A673 (cell line): ENCODE results near the gene WNK1. TPM values are rescaled to one million over a fixed set of nuclear protein-coding genes. Genes with fewer than 3 reads are reported as not detected.
A peak's percentile ranks its signal among the peaks of the same experiment; 100 is the strongest.

Experiments
- BruUV-seq: library from RNA; stranded (reverse); fragments of 400-500 nt; replicated peaks from 2 replicates; lab custom pipeline; 2021; lab: Mats Ljungman, UMichigan
- CTCF ChIA-PET: fragments of 300-600 bp; sonication (Branson Sonifier 250); formaldehyde crosslinking; loops from one replicate; lab custom pipeline; 2022; ENCODE audit warnings: antibody characterized with exemption; lab: Charles Lee
- POLR2A ChIA-PET: fragments of 300-600 bp; sonication (Branson Sonifier 250); formaldehyde crosslinking; loops from one replicate; lab custom pipeline; 2022; ENCODE audit warnings: antibody characterized with exemption; ENCODE audit not compliant: low non-redundant PET; lab: Charles Lee
- DNase-seq: peaks from one replicate; pipeline ENCODE4 v3.0.0-alpha.2; 2015; ENCODE audit warnings: low spot score
- H3K27ac ChIP-seq: fragments of 200-600 bp; sonication (generic); 2 replicates; pipeline ENCODE4 v1.5.1; 2016; ENCODE audit warnings: mixed run types, low read depth, mild to moderate bottlenecking, mixed read lengths, antibody characterized with exemption, low read length; ENCODE audit not compliant: poor library complexity, severe bottlenecking
- H3K27me3 ChIP-seq: fragments of 200-600 bp; sonication (generic); replicated peaks from 2 replicates; pipeline ENCODE4 v1.6.1; 2017; ENCODE audit warnings: mixed run types, low read depth, mild to moderate bottlenecking, mixed read lengths, antibody characterized with exemption, low read length; ENCODE audit not compliant: insufficient read depth, poor library complexity
- H3K36me3 ChIP-seq: fragments of 200-600 bp; sonication (generic); 2 replicates; pipeline ENCODE4 v1.6.1; 2016; ENCODE audit warnings: mixed run types, mild to moderate bottlenecking, mixed read lengths, antibody characterized with exemption, low read length; ENCODE audit not compliant: insufficient read depth, poor library complexity, severe bottlenecking
- H3K4me1 ChIP-seq: fragments of 200-600 bp; sonication (generic); 2 replicates; pipeline ENCODE4 v1.6.1; 2017; ENCODE audit warnings: mixed run types, mild to moderate bottlenecking, mixed read lengths, antibody characterized with exemption, low read length; ENCODE audit not compliant: insufficient read depth, poor library complexity, severe bottlenecking
- H3K4me3 ChIP-seq: fragments of 200-600 bp; sonication (generic); 2 replicates; pipeline ENCODE4 v1.5.1; 2016; ENCODE audit warnings: low read depth, mixed run types, mild to moderate bottlenecking, mixed read lengths, low read length; ENCODE audit not compliant: poor library complexity, severe bottlenecking
- H3K9me3 ChIP-seq: fragments of 200-600 bp; sonication (generic); 2 replicates; pipeline ENCODE4 v1.6.1; 2016; ENCODE audit warnings: mixed run types, low read depth, mild to moderate bottlenecking, mixed read lengths, antibody characterized with exemption, low read length; ENCODE audit not compliant: poor library complexity, severe bottlenecking
- EZH2 ChIP-seq: fragments of 200-600 bp; sonication (generic); IDR thresholded peaks from 2 replicates; pipeline ENCODE4 v1.6.1; 2017; ENCODE audit warnings: borderline replicate concordance, low read depth, mild to moderate bottlenecking, mixed read lengths, antibody characterized with exemption, low read length; ENCODE audit not compliant: poor library complexity, severe bottlenecking
- intact Hi-C: fragments of 100-400 bp; cut with micrococcal nuclease; formaldehyde crosslinking; loops from one replicate; pipeline ENCODE4 v1.10.0; 2022; ENCODE audit not compliant: unreplicated experiment
- total RNA-seq: library from RNA; stranded (reverse); gene quantifications from 2 replicates; pipeline ENCODE4 v1.2.3, GENCODE V29; 2021
- TF ChIP-seq, protein P1 (sequence below): fragments of 300-800, 200-600 bp; sonication (generic); conservative IDR thresholded peaks from 2 replicates; pipeline ENCODE4 v1.5.1; 2017; ENCODE audit warnings: low read depth, mild to moderate bottlenecking, antibody characterized with exemption, low read length, moderate library complexity, mixed read lengths

The WNK1 gene
- total RNA-seq, 1 experiment from 2014 or later, result 161 TPM

DNA sequence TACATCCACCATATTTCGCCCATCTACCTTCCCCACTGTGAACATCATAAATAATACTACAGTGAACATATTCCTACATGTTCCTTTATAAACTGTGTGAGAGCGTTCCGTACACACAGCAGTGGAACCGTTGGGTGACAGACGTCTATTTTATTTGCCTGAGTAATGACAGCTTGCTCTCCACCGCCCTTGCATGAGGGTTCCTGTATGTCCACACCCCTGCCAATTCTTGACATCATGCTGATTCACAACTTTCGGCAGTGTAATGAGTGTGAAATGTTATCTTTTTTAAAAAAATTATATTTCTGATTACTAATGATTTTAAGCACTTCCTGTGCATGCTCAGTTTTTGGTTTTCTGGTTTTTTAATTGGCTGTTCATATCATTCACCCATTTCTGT is 201.4 kb downstream of the WNK1 start:
- CTCF ChIA-PET, result no interaction called here

DNA sequence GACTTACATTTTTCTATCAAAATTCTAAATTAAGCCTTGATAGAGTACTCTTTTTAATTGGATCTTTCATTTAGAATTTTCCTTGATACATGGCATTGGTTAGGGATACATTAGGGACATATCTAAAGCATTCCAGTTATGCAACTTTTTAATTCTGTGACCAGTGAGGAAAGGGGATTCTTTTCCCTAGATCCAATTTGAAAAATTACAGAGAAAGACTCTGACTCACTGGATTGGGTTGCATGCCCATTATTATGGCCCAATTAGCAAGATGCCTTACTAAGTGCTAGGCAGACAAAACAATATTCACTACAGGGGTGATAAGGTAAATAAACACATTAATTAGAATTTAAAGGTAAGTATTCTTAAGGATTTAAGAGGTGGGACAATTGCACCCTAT is 202.4 kb downstream of the WNK1 start:
- BruUV-seq, result no TSS peak
- TF ChIP-seq, protein P1, sequence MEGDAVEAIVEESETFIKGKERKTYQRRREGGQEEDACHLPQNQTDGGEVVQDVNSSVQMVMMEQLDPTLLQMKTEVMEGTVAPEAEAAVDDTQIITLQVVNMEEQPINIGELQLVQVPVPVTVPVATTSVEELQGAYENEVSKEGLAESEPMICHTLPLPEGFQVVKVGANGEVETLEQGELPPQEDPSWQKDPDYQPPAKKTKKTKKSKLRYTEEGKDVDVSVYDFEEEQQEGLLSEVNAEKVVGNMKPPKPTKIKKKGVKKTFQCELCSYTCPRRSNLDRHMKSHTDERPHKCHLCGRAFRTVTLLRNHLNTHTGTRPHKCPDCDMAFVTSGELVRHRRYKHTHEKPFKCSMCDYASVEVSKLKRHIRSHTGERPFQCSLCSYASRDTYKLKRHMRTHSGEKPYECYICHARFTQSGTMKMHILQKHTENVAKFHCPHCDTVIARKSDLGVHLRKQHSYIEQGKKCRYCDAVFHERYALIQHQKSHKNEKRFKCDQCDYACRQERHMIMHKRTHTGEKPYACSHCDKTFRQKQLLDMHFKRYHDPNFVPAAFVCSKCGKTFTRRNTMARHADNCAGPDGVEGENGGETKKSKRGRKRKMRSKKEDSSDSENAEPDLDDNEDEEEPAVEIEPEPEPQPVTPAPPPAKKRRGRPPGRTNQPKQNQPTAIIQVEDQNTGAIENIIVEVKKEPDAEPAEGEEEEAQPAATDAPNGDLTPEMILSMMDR, result no peak
- TF ChIP-seq EZH2, result no peak
- H3K4me3 ChIP-seq, result no peak overlapping the region
- H3K4me1 ChIP-seq, result peaks cover 48% of the 10 kb centered on the region
- DNase-seq, result peak; percentile 40
- H3K36me3 ChIP-seq, result no peaks in the 10 kb centered on the region
- no peaks in the 10 kb centered on the region for H3K27me3 ChIP-seq
- POLR2A ChIA-PET, result no interaction called here
- intact Hi-C loops, result loop anchor here (5.0 kb wide), 2 partner anchors 38 to 138 kb away; partner anchors contain the start of gene ERC1
- CTCF ChIA-PET, result interaction anchor here (0.6 kb wide), 1 partner anchor 628 kb away, joined by 5 read pairs; no protein-coding TSS in a partner anchor
- peak overlapping the region; percentile 85 for H3K27ac ChIP-seq
- no peaks in the 10 kb centered on the region for H3K9me3 ChIP-seq

More for the DNA sequence above, 201.4 kb downstream of the WNK1 start:
- POLR2A ChIA-PET, result interaction anchor here (0.8 kb wide), 1 partner anchor 38 kb away, joined by 3 read pairs; no protein-coding TSS in a partner anchor
- BruUV-seq, result no TSS peak
- H3K27ac ChIP-seq, result peak overlapping the region; percentile 85
- H3K36me3 ChIP-seq, result no peaks in the 10 kb centered on the region
- DNase-seq, result peak; percentile 72
- intact Hi-C loops, result loop anchor here (5.0 kb wide), 1 partner anchor 139 kb away; no protein-coding TSS in a partner anchor
- H3K4me3 ChIP-seq, result peak overlapping the region; percentile 20
- H3K4me1 ChIP-seq, result peaks cover 39% of the 10 kb centered on the region
- TF ChIP-seq, protein P1, result no peak
- no peak for TF ChIP-seq EZH2
- H3K9me3 ChIP-seq, result no peaks in the 10 kb centered on the region
- H3K27me3 ChIP-seq, result no peaks in the 10 kb centered on the region

GRCh38 chr12:955939-956338 is 203.6 kb downstream of the WNK1 start:
- DNase-seq, result no peak
- ChIA-PET POLR2A (no interaction called here), CTCF (no interaction called here)
- TF ChIP-seq EZH2, result no peak
- TF ChIP-seq, protein P1, result no peak
- Histone ChIP-seq H3K27me3 (no peaks in the 10 kb centered on the region), H3K9me3 (no peaks in the 10 kb centered on the region), H3K4me1 (peaks cover 48% of the 10 kb centered on the region), H3K36me3 (no peaks in the 10 kb centered on the region), H3K27ac (no peak overlapping the region), H3K4me3 (no peak overlapping the region)
- no TSS peak for BruUV-seq
- intact Hi-C loops, result loop anchor here (5.0 kb wide), 1 partner anchor 36 kb away; the partner anchor contains the start of gene ERC1
